ENCODE measurements around the gene ITGB7.
A peak's percentile ranks its signal among the peaks of the same experiment; 100 is the strongest.

The ITGB7 gene

GRCh38 chr12:53207042-53207441 lies at the start of gene ITGB7:
TSS of gene ITGB7 (minus strand) at chr12:53207251. CDS start at chr12:53200443, 6,808 bp downstream.
- peak; percentile 70 for DNase-seq

DNA sequence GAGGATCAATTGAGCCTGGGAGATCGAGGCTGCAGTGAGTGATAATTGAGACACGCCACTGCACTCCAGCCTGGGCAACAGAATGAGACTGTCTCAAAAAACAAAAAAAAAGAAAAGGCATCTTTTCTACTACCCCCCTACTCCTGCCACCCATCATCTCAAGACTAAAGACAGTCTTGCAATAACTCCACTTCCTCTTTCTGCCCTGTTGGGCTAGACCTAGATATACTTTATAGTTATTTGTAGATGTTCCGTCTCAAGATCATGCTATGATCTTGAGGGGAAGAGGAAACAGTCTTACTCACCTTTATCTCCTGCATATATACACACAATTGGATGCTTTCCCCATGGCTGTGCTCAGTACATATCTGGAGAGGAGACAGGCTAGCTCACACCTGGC lies 48.9 kb upstream of the ITGB7 start:
- peak; percentile 26 for DNase-seq

DNA sequence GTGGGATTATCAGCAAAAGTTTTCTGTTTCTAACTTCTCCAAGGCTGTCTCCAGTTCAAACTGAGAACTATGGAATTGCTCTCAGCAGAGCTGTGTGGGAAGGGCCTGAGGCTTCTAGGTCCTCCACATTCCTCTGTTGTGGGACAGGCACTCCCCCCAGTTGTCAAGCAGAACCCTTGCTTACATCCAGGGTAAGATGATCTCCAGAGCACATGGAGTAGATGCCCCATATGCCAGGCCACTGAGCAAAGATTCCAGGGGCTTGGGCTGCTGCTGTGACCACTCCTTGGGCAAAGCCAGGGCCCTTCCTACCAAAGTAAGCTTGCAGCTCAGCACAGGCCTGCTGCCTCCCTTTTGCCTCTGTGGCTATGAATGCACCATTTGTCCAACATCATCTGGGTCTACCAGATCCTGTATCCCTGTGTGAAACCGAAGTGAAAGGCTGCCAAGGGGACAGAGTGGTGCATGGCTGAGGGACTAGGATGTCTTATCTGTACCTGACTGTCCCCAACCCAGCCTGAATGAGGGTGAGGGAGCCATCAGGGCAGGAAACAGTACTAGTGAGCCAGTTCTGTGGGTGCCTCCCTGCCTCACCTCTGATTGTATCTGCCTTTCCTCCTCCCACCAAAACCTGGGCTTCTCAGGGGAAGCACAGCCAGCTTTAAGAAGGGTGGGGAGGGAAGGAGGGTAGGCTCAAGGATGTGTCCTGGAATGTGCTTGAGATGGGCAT lies 47.9 kb upstream of the ITGB7 start:
- DNase-seq: peak; percentile 29

DNA sequence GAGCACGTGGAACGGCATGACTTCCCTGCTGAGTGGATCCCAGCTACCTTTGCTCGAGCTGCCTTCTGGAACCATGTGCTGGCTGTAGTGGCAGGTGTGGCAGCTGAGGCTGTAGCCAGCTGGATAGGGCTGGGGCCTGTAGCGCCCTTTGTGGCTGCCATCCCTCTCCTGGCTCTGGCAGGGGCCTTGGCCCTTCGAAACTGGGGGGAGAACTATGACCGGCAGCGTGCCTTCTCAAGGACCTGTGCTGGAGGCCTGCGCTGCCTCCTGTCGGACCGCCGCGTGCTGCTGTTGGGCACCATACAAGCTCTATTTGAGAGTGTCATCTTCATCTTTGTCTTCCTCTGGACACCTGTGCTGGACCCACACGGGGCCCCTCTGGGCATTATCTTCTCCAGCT lies 46.2 kb upstream of the ITGB7 start:
- DNase-seq: no peak

- DNase-seq: peak; percentile 64
Observed at GRCh38 chr12:53252349-53252916, 45.4 kb upstream of the ITGB7 start.

DNA sequence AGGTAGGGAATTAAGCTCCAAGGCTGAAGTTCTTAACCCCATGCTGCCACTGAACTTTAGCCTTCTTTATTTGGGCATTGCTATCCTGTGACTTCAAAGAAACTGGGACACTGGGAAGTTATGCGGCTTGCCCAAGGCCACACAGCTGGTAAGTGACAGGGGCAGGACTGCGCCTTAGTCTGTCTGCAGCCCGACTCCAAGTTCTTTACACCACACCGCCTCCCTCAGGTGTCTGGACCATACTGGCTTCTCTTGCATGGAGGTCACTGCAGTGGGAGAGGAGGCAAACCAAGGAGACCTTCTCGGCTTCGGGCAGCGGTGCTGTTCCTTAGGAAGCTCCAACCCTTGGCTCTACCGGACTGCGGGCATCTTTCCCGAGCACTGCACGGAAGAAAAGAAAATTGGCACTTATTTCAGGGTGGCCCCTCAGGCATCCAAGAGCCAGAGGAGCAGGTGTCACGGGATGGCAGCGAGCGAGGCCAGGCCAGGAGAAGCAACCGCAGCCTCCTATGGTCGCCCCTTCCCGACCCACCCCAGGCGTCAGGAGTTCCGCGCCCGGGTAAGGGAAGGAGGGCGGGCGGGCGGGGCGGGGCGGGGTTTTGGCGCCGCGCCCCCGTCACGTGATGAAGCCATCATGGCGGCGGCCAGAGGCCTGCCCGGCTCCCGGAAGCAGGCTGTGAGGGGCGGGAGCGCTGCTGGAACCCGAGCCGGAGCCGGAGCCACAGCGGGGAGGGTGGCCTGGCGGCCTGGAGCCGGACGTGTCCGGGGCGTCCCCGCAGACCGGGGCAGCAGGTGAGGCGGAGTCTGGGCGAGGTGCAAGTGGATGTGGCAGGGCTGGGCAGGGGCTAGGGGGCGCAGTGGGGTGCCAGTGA lies 44.7 kb upstream of the ITGB7 start:
- peak; percentile 79 for DNase-seq

DNA sequence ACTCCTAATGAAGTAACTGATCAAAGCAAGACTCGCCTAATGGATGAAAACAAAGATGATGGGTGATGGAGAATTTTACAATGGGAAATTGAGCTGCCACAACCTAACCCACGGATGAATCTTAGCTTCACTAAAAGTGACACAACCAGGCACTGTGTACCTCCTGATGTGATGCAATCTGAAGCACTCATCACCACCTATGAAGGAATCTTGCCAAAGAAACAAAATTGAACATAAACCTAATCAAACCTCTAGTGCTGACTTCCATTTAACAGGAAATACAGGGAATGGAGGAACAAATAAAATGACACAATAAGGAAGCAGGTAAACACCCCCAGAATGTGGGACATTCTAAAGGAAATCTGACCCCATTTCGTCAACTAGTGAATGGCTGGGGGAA lies 38.2 kb upstream of the ITGB7 start:
- no peak for DNase-seq

DNA sequence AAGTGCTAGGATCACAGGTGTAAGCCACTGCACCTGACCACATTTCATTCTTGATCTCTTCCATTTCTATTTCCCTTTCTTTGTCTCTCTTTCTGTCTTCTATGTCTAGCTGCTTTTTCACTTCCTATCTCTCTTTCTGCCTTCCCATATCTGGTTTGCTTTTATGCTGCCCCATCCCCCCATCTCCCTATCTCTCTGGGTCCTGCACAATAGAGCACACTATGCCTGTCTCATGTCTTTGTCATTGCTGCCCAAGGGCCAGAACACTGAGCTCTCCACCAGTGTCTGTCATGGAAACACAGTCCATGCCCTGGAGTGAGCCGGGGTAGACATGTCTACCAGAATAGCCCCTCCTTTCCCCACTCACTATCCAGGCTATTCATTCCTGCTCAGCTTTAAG lies 37.3 kb upstream of the ITGB7 start:
- peak; percentile 73 for DNase-seq

GRCh38 chr12:53241623-53242412 lies 34.8 kb upstream of the ITGB7 start:
- DNase-seq: no peak

DNA sequence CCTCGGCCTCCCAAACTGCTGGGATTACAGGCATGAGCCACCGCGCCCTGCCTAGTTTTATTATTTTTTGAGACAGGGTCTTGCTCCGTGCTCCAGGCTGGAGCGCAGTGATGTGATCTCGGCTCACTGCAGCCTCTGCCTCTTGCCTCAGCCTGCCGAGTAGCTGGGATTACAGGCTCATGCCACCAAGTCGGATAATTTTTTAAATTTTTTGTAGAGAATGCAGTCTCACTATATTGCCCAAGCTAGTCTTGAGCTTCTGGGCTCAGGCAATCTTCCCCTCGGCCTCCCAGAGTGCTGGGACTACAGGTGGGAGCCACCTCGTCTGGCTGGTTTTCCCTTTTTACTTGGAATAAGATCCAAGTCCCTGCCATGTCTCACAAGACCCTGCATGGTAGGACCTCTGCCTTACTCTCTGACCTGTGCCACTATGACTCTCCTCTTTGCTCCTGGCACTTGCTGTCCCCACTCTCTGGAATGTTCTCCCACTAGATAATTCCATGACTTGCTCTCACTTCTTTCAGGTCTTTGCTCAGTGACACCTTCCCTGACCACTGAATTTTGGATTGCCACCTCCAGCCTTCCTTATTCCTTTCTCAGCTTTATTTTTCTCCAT lies 32.7 kb upstream of the ITGB7 start:
- no peak for DNase-seq

DNA sequence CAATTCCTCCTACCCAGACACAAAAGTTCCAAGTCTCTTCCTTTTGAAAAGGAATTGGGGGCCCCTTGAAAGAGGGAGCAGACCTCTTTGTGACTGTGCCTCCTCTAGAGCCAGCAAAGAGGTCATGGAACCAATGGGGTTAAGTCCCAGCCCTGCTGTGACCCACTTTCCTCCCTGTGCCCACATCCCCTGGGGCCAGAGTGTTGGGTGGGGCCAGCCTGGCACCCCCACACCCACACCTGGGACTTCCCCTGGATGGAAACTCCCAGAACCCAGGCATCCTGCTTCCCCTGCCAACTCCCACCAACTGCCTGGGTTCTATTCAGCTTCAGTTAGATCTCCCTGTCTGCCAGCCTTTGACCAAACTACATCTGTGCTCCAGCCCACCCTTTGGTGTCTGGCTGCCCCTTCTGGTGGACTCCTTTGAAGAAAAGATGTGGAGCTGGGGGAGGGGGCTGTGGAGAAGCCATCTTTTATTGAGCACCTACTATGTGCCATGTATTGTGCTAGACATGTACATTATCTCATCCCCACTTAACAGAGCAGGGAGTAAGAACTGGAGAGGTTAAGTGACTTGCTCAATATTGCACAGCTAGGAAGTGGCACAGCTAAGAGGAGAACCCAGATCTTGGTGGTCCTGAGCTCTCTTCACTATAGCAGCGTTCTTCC lies 29.5 kb upstream of the ITGB7 start:
- no peak for DNase-seq

GRCh38 chr12:53235742-53236442 lies 28.8 kb upstream of the ITGB7 start:
- DNase-seq: no peak

DNA sequence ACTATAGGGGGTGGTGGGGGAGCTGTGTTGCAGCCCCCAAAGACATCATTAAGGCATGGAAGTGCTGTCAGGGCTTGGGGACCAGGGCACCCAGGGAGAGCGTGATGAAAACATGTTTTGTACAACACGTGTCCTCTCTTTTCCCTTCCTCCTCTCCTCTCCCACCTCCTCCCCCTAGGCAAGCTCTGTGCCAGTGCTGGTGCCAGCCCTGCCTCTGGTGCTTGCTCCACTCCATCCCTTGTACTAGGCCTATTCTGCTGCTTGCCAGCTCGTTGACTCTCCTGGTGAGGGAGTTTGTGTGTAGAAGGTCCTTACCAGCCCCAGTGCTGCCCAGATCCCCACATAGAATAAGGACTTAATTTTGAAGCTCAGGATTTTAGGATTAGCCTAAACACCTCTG lies 28.1 kb upstream of the ITGB7 start:
- DNase-seq: no peak

- DNase-seq: peak; percentile 33
Observed at GRCh38 chr12:53234271-53234914, 27.3 kb upstream of the ITGB7 start.

GRCh38 chr12:53233671-53234121 lies 26.6 kb upstream of the ITGB7 start:
- peak; percentile 62 for DNase-seq

- peak; percentile 74 for DNase-seq
Observed at GRCh38 chr12:53232646-53233461, 25.8 kb upstream of the ITGB7 start.

DNA sequence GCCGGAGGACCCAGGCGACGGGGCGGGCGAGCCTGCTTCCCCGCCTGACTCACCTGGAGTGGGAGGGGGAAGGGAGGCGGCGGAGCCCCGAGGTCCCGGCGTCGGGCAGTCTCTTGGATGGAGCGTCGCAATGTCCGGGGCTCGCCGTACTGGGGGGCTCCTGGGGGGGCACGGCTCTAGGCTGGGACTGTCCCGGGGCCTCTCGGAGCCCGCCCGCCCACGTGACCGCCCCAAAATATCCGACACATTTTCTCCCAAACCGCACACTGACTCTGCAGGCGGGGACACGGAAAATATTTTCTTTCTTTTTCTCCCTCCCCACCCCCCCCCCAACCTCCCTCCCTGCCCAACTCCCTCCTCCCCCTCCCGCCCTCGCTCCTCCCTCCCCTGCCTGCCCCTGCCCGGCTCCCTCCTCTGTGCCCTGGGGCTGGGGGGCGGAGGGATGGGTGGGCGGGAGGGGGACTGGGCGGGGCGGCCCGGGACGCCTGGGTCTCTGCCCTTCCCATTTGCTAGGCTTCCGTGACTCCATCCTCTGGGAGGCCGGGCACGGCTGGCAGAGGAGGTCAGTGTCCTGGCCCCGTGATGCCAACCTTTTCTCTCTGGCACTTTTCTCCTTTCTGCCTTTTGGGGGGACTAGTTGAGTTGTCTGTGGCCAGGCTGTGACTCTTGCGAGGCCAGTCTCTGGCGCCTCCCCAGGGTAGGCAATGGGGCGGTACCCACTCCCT lies 25.0 kb upstream of the ITGB7 start, which contains the start of gene RARG:
RARG (minus strand) TSS at position 289 of the 725 bp plus-strand sequence. CDS start 4,664 bp downstream, outside the sequence.
- peak; percentile 66 for DNase-seq

GRCh38 chr12:53231671-53231920 lies 24.5 kb upstream of the ITGB7 start:
- DNase-seq: no peak
